ENCODE measurements around the gene C2CD4D.

The C2CD4D gene

GRCh38 chr1:151798571-151798970 lies 41.0 kb downstream of the C2CD4D start:
- no peaks in the 10 kb centered on the region for H3K4me1 ChIP-seq (ENCODE audit: low read depth, poor library complexity, severe bottlenecking)
- no peaks in the 10 kb centered on the region for H4K20me1 ChIP-seq (ENCODE audit: insufficient read depth)
- no peak overlapping the region for H3K4me2 ChIP-seq
- H2AFZ ChIP-seq (ENCODE audit: low read depth), result no peak overlapping the region
- no peak overlapping the region for H3K27ac ChIP-seq
- no peak overlapping the region for H3K9ac ChIP-seq
- TF ChIP-seq CTCF (conservative IDR thresholded peaks at IDR 0.05; ENCODE audit: low read depth, low read length), result no peak
- peaks cover 6% of the 10 kb centered on the region; the same call in 1 of the 2 replicates for H3K27me3 ChIP-seq (ENCODE audit: insufficient read depth, low read depth)
- H3K4me3 ChIP-seq (IDR thresholded peaks at IDR 0.05; ENCODE audit: insufficient read depth, low read depth, low read length), result no peak overlapping the region
- no peaks in the 10 kb centered on the region for H3K79me2 ChIP-seq (ENCODE audit: insufficient read depth, low read depth)
- H3K36me3 ChIP-seq (ENCODE audit: insufficient read depth), result no peaks in the 10 kb centered on the region

GRCh38 chr1:151790940-151791651 lies 48.5 kb downstream of the C2CD4D start:
- H3K27ac ChIP-seq, result peak overlapping the region; percentile 28

GRCh38 chr1:151790071-151790939 lies 49.3 kb downstream of the C2CD4D start, which contains the start of gene TDRKH:
Gene TDRKH, minus strand, starts transcription at chr1:151790500. Its CDS starts 7,478 bp downstream, at chr1:151783022.
- Histone ChIP-seq H3K4me3 (IDR thresholded peaks at IDR 0.05; ENCODE audit: insufficient read depth, low read depth, low read length) (peak within 1 kb of the TSS; percentile 99), H3K4me2 (peak within 1 kb of the TSS; percentile 93), H3K27ac (peak within 1 kb of the TSS; percentile 28), H3K27me3 (ENCODE audit: insufficient read depth, low read depth) (no peaks in the 10 kb centered on the region), H4K20me1 (ENCODE audit: insufficient read depth) (no peaks in the 10 kb centered on the region), H2AFZ (ENCODE audit: low read depth) (peak within 1 kb of the TSS; percentile 93), H3K36me3 (ENCODE audit: insufficient read depth) (no peaks in the 10 kb centered on the region), H3K9ac (peak within 1 kb of the TSS; percentile 45; the same call in 1 of the 2 replicates), H3K79me2 (ENCODE audit: insufficient read depth, low read depth) (0 out of 2 replicates have a peak, but pooled peaks cover 7% of the 10 kb centered on the region), H3K4me1 (ENCODE audit: low read depth, poor library complexity, severe bottlenecking) (peaks cover 18% of the 10 kb centered on the region)
- peak; percentile 29; the same call in 1 of the 2 replicates for TF ChIP-seq CTCF (conservative IDR thresholded peaks at IDR 0.05; ENCODE audit: low read depth, low read length)

More at GRCh38 chr1:151790940-151791651, 48.5 kb downstream of the C2CD4D start:
- H2AFZ ChIP-seq (ENCODE audit: low read depth), result peak overlapping the region; percentile 93
- peak overlapping the region; percentile 93 for H3K4me2 ChIP-seq
- H4K20me1 ChIP-seq (ENCODE audit: insufficient read depth), result no peaks in the 10 kb centered on the region
- peak overlapping the region; percentile 99 for H3K4me3 ChIP-seq (IDR thresholded peaks at IDR 0.05; ENCODE audit: insufficient read depth, low read depth, low read length)
- H3K9ac ChIP-seq, result peak overlapping the region; percentile 45; the same call in 1 of the 2 replicates
- peaks cover 18% of the 10 kb centered on the region for H3K4me1 ChIP-seq (ENCODE audit: low read depth, poor library complexity, severe bottlenecking)
- H3K36me3 ChIP-seq (ENCODE audit: insufficient read depth), result no peaks in the 10 kb centered on the region
- 0 out of 2 replicates have a peak, but pooled peaks cover 7% of the 10 kb centered on the region for H3K79me2 ChIP-seq (ENCODE audit: insufficient read depth, low read depth)
- H3K27me3 ChIP-seq (ENCODE audit: insufficient read depth, low read depth), result no peaks in the 10 kb centered on the region
- TF ChIP-seq CTCF (conservative IDR thresholded peaks at IDR 0.05; ENCODE audit: low read depth, low read length), result no peak; the same call in 1 of the 2 replicates
